GM18502 (cell line): ENCODE data around the gene MANSC4.
"Not testable (repeated sequence)": the region's sequence is repeated elsewhere in the genome, so short reads cannot be mapped to it uniquely, and the experiment has no call there.

Experiments used
- ATAC-seq: cut with Tn5 transposase; IDR thresholded peaks from one replicate; pipeline ENCODE4 v1.9.1; 2021; ENCODE audit warnings: mild to moderate bottlenecking; ENCODE audit not compliant: unreplicated experiment, poor library complexity

The MANSC4 gene

DNA sequence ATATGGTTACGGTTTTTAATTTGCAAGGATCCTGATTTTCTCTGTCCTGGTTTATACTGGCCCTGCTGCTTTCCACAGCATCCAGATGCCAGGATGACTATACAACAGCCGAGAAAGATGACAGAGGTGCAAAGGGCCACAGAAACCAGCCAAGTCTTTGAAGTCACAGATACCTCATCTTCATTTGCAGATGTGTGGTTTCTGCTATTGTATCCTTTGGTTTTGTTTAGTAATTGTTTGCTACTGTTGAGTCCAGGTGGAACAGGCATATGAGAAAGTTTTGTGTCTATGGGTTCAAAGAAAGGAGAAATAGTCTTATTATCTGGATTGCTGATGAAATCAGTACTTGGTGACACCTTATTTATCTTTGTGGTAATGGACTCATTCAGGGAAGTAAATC, 17.3 kb downstream of the MANSC4 start:
- no peak for ATAC-seq

DNA sequence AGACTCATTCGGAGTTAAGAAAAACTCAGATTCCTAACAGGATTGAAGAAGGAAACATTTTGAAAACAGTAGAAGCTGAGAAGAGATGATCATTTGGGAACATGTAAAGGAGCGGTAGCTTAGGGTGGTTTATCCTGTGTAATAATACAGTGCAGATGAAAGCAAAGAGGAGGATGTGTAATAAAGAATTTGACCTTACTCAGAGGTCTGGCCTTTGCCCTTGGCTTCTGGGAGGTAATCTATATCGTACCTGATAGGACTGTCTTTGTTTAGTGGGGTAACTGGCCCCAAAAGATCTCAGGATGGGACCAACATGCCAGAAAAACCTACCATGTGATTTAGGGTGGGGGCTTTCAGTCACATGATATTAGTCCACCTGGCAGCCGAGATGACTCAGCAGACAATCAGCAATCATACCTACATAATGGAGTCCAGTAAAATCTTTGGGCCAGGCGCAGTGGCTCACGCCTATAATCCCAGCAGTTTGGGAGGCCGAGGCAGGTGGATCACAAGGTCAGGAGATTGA, 23.3 kb downstream of the MANSC4 start:
- no peak for ATAC-seq

DNA sequence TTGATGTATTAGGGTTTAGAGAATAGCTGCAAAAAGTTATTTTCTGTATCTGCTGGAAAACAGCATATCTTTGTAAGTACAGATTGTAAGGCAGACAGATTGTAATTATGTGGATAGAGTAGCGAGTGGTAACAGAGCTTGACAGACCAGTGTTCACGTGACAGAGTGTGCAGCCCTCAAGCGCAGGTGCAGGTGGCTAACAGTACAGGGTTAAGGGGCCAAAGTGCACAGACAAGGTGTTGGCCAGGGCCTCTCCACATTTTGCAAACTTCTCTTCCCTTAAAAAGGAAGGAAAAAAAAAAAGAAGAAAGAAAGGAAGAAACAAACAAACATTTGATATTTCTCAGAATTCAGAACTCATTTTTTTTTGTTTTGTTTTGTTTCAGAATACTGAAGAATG, 25.2 kb downstream of the MANSC4 start:
- ATAC-seq = no peak

DNA sequence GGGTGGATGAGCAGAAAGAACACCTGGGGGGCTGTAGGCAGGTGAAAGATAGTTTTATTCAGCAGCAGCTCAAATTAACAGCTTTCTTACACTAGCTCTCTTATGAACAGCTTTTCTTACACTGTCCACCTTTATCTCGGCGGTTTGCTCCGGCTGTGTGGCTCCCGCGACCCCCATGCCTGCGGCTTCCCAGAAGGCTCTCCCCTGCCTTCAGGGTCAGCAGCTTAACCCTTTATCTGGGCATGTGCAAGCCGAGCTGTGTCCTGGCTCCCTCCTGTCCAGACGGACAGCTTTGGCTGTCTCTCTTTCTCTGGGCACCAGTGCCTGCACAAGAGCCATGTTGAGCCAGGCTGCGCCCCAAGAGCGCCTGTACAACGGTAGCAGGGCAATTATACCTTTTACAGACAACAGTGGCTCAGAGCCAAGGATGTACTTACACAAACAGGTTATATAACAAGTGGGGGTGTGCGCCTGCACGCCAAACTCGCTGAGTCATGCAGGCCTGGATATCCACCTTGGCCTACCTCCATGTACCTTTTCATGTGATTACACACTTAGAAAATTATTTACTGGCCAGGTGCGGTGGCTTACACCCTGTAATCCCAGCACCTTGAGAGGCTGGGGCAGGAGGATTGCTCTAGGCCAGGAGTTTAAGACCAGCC, 28.5 kb downstream of the MANSC4 start:
- ATAC-seq = no peak

DNA sequence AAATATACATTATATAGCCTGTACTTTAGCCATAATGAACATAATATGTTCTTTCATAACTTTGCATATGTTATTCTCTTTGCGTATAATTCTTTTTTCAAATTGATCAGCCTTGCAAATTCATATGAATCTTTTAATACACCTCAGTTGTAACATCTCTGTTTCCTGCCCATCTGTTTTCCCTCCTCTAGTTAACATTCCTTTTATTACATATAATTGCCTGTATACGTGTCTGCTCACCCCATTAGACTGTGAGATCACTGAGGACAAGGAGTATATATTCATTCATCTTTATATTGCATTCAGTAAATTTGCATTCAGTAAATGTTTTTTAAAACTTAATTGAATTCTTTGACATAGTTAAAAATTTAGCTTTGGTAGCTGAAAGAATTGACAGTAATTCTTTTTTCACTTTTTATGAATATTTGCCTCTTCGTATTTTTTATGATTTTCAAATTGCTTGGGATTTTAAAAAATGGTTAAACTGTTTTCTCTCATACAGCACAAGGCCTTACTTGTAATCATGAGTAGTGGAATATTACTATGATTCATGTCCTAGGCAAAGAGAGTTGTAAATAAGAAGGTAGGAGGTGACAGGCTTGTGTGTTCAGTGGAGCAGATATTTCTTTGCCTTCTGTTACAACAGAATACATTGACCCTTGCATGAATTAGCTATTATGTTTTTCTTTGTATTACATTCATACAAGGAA, 32.8 kb downstream of the MANSC4 start:
- ATAC-seq = no peak

DNA sequence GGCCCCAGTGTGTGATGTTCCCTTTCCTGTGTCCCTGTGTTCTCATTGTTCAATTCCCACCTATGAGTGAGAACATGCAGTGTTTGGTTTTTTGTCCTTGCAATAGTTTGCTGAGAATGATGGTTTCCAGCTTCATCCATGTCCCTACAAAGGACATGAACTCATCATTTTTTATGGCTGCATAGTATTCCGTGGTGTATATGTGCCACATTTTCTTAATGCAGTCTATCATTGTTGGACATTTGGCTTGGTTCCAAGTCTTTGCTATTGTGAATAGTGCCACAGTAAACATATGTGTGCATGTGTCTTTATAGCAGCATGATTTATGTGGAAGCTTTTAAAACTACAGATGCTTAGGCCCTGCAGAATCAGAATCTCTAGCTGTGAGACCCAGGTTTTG, 34.3 kb downstream of the MANSC4 start:
- not testable (repeated sequence) for ATAC-seq

DNA sequence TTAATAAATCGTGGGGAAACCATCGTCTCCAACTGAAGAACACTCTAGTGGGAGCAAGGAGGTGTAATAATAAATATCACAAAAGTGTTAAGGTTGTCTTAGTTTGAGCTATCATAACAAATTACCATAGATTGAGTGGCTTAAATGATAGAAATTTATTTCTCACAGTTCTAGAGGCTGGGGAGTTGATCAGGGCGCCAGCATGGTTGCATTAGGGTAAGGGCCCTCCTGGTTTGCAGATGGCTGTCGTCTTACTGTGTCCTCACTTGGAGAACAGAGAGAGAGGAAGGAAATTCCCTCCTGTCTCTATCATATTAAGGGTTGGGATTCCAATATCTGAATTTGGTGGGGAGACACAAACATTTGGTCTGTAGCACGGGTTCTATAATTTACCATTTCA, 36.4 kb downstream of the MANSC4 start:
- ATAC-seq = no peak

DNA sequence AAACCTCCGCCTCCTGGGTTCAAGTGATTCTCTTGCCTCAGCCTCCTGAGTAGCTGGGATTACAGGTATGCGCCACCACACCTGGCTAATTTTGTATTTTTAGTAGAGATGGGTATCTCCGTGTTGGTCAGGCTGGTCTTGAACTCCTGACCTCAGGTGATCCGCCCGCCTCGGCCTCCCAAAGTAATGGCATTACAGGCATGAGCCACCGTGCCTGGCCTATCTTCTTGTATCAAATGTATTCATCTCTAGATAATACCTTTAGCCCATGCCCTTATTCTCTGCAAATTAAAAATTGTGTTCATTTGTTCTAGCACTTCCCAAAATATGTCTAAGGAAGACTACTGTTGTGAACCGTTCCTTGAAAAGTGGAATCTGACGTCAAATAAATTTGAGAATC, 45.7 kb downstream of the MANSC4 start:
- not testable (repeated sequence) for ATAC-seq

DNA sequence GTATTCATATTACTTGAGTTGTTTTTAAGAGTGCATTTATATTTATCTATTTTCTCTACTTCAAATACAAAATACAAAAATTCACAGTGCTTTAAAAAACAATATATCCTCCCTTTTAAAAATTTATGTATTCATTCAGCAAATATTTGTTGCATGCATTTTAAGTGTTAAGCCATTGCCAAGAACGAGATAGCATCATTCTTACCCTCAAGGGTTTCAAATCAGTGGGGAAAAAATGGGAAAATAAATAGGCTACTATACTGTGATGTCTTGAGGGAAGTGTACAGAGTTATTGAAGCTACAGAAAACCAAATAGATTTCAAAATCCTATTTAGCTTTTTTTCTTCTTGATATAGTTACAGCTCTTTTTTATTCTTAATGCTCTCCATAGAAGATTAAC, 46.2 kb downstream of the MANSC4 start:
- no peak for ATAC-seq

DNA sequence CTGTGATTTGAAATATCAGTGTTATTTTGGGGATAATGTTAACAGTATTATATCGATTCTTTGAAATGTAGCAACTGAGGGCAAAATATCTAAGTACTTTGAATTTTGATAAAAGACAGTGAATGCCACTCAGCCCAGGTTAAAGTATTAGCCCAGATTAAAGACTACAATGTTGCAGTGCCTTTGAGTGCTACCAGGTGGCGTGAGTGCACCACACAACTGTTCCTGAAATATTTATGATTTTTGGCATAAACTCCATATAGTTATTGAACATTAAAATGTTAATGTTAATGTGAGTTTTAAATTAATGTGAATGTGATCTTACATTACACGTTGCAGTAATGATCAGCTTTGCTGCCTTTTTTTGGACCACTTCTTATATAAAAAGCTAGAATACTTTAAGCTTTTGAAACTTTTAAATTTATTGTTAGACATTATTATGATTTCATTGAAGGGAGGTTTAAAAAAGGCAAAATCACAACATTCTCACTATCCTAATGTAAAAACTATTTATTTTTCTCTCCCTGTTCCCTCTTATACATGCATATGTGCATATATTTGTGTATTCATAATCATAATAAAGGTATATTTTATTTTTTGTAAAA, 46.9 kb downstream of the MANSC4 start:
- peak; percentile 79 for ATAC-seq

DNA sequence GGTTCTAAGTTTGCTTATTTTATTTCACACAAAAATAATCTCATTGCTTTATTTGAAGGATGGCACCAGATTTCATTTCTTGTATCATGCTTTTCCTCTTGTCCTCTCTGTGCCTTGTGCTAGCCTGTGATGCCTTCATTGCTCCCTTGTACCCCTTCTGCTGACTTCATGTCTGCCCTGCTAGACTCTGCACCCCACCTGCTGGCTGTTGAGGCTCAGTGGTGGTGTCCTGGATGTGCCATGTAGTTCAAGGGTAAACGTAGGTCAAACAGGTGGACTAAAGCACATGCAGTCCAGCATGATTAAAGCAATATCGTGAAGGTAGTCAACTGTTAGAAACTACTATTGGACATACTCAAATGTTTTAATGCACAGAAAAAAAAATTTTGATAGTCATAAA, 47.8 kb downstream of the MANSC4 start:
- peak; percentile 52 for ATAC-seq

DNA sequence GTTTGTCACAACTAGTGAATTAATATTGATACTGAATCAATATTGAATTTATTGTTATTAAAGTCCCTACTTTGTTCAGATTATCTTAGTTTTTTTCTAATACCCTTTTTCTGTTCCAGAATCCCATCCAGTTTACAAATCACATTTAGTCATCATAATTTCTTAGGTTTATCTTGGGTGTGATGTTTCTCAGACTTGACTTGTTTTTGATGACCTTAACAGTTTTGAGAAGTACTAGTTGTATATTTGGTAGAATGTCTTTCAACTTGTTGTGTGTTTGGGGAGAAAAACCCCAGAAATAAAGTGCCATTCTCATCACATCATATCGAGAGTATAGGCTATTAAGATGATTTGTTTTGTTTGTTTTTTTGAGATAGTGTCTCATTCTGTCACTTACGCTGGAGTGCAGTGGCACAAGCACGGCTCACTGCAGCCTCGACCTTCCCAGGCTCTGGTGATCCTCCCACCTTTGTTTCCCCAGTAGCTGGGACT, 49.9 kb downstream of the MANSC4 start:
- ATAC-seq = no peak

DNA sequence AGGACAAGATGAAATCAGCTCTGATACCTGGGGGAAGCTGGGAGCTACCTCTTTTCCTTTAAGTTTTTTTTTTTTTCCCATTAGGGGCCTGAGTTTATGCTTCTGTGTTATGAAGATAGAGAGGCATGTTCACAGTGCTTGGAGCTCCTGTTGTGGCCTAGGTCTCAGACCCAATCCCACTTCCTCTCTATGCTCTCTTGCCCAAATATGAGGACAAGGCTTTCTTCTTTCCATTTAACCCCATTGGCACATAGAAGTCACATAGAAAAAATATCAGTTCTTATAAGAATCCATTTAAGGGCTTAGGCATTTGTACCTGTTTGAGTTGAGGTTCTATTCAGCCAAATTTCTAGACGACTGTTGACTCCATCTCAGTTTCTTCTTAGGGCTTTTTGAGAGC, 56.8 kb downstream of the MANSC4 start:
- no peak for ATAC-seq
